Colonic mucosa (tissue), 4 donors: ENCODE data around the gene GPR83. TPM values are rescaled to one million over a fixed set of nuclear protein-coding genes. Genes with fewer than 3 reads are reported as not detected.
"Not testable (repeated sequence)": the region's sequence is repeated elsewhere in the genome, so short reads cannot be mapped to it uniquely, and the experiment has no call there.

Experiments used
- DNase-seq: peaks from one replicate; pipeline ENCODE4 v3.0.0-alpha.2; 2020
- H3K27ac ChIP-seq: fragments of 200-600 bp; one replicate; pipeline ENCODE4 v1.8.0; 2021
- H3K27me3 ChIP-seq: fragments of 200-600 bp; one replicate; pipeline ENCODE4 v1.8.0; 2021
- H3K36me3 ChIP-seq: fragments of 200-600 bp; one replicate; pipeline ENCODE4 v1.8.0; 2021
- H3K4me1 ChIP-seq: fragments of 200-600 bp; one replicate; pipeline ENCODE4 v1.8.0; 2021; ENCODE audit warnings: mild to moderate bottlenecking
- H3K4me3 ChIP-seq: fragments of 200-600 bp; one replicate; pipeline ENCODE4 v1.8.0; 2021
- H3K9ac ChIP-seq, 2 donors: one replicate each; pipeline ENCODE4 v1.7.0; 2013; ENCODE audit warnings: control low read depth in 2 of 2, low read depth in 2 of 2, low read length in 2 of 2
- H3K9me3 ChIP-seq: fragments of 200-600 bp; one replicate; pipeline ENCODE4 v1.8.0; 2021
- intact Hi-C: fragments of 100-400 bp; cut with DNase I; formaldehyde crosslinking; loops from one replicate; pipeline ENCODE4 v1.14.1; 2022
- total RNA-seq, 2 donors: library from RNA; stranded (reverse); fragmentation: NEBNext Ultra II Directional in 1 of 2; extraction: Animal tissue kit (Norgen Biotek cat#: 25700) in 1 of 2; gene quantifications; one replicate each; pipeline ENCODE4 v1.2.1, GENCODE V29; 2021
- TF ChIP-seq, protein P1 (sequence below): fragments of 200-600 bp; IDR thresholded peaks from one replicate; pipeline ENCODE4 v1.8.0; 2022; ENCODE audit warnings: antibody characterized with exemption, mild to moderate bottlenecking
- donor health status: healthy.
- donor health status: DM: no; HTN: no; CAD: no.
- donor health status: DM: no; HTN: no; CAD: no.

GPR83 gene
- total RNA-seq, 2 donors from 2014 or later, result 0.13 TPM; not detected in 1

DNA sequence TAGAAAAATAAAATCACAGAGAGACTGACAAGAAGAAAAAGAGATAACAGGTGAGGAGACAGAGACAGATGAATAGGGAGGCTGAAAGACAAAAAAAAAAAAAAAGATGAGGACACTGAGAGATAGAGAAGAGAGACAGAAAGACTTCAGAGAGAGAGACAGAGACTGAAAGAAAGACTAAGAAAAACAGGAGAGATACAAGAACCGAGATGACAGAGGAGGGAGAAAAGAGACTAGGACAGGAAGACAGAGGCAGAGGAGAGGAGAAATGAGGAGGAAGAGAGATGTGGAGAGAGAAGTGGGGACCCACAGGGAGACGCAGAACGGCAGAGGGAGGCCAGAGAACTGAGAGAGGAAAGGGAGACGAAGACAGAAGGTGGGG lies 771 bp downstream of the GPR83 start:
- intact Hi-C loops, result no loop called here
- no peak for DNase-seq
- H3K9me3 ChIP-seq, result no peaks in the 10 kb centered on the region
- H3K27ac ChIP-seq, result no peak overlapping the region
- peaks cover 25% of the 10 kb centered on the region for H3K27me3 ChIP-seq
- no peak overlapping the region for H3K9ac ChIP-seq
- H3K4me1 ChIP-seq, result no peaks in the 10 kb centered on the region
- TF ChIP-seq, protein P1, sequence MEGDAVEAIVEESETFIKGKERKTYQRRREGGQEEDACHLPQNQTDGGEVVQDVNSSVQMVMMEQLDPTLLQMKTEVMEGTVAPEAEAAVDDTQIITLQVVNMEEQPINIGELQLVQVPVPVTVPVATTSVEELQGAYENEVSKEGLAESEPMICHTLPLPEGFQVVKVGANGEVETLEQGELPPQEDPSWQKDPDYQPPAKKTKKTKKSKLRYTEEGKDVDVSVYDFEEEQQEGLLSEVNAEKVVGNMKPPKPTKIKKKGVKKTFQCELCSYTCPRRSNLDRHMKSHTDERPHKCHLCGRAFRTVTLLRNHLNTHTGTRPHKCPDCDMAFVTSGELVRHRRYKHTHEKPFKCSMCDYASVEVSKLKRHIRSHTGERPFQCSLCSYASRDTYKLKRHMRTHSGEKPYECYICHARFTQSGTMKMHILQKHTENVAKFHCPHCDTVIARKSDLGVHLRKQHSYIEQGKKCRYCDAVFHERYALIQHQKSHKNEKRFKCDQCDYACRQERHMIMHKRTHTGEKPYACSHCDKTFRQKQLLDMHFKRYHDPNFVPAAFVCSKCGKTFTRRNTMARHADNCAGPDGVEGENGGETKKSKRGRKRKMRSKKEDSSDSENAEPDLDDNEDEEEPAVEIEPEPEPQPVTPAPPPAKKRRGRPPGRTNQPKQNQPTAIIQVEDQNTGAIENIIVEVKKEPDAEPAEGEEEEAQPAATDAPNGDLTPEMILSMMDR, result no peak
- no peak overlapping the region for H3K4me3 ChIP-seq
- no peaks in the 10 kb centered on the region for H3K36me3 ChIP-seq

DNA sequence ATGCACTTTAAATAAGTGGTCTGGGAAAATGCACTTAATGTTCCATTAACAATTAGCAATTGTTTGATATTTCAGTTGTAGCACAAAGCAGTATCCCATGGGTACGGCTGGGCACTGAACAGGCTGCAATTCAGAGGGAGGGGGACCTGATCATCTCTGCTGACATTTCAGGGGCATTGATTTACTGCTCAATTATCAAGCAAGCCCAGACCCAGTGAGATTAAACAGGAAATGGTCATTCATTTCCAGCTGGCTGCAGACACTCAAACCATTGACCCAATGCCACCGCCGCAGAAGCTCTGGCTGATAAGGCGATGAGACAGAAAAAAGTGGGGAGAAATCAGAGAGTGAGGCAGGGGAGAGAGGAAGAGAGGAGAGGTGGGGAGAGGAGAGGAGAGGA lies 1.2 kb downstream of the GPR83 start:
- no peaks in the 10 kb centered on the region for H3K9me3 ChIP-seq
- H3K4me1 ChIP-seq, result no peaks in the 10 kb centered on the region
- no peaks in the 10 kb centered on the region for H3K36me3 ChIP-seq
- TF ChIP-seq, protein P1, result no peak
- peaks cover 25% of the 10 kb centered on the region for H3K27me3 ChIP-seq
- DNase-seq, result no peak
- no peak overlapping the region for H3K4me3 ChIP-seq
- H3K9ac ChIP-seq, result no peak overlapping the region
- intact Hi-C loops, result no loop called here
- H3K27ac ChIP-seq, result no peak overlapping the region

DNA sequence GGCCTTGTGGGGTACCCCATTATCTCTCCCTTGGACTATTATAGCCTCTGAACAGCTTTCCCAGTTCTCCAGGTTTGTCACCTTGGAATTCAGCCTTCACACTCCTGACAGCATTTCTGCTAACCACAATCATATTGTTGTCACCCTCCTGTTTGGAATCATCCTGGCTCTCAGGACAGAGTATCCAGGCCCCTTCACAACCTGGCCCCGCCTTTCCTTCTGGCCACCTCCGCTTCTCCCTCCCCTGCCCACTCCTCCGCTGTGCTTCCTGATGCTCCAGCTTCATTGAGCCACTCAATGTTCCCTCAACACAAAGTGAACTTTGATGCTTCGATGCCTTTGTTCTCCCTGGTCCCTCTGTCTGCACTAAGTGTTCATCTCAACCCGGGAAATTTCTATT lies 3.1 kb downstream of the GPR83 start:
- intact Hi-C loops, result no loop called here

DNA sequence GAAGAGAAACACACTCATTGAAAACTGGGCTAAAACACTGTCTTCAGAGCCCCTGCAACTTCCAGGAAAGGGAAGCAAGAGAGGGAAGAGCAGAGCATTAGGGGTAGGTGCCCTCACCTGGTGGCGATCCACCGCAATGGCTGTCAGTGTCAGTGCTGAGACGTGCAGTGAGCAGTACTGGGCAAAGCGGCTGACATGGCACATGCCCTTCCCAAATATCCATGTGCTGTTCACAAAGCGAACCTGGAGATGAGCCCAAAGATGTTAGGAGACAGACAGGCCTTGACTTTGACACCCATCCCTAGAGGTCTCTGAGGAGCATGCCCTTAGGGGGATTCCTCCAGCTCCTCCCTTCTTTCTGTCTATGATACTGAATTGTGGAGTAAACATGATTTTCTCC lies 4.9 kb downstream of the GPR83 start:
- DNase-seq, result no peak
- no peak overlapping the region for H3K27ac ChIP-seq
- no peak overlapping the region for H3K9ac ChIP-seq
- H3K27me3 ChIP-seq, result peaks cover 16% of the 10 kb centered on the region
- intact Hi-C loops, result no loop called here
- H3K36me3 ChIP-seq, result no peaks in the 10 kb centered on the region
- no peaks in the 10 kb centered on the region for H3K9me3 ChIP-seq
- TF ChIP-seq, protein P1, result no peak
- no peaks in the 10 kb centered on the region for H3K4me1 ChIP-seq
- no peak overlapping the region for H3K4me3 ChIP-seq

More for the DNA sequence above, 3.1 kb downstream of the GPR83 start:
- peaks cover 25% of the 10 kb centered on the region for H3K27me3 ChIP-seq
- H3K36me3 ChIP-seq, result no peaks in the 10 kb centered on the region
- H3K9ac ChIP-seq, result no peak overlapping the region
- no peaks in the 10 kb centered on the region for H3K9me3 ChIP-seq
- no peak overlapping the region for H3K27ac ChIP-seq
- no peak for DNase-seq
- TF ChIP-seq, protein P1, result no peak
- H3K4me3 ChIP-seq, result no peak overlapping the region
- no peaks in the 10 kb centered on the region for H3K4me1 ChIP-seq

DNA sequence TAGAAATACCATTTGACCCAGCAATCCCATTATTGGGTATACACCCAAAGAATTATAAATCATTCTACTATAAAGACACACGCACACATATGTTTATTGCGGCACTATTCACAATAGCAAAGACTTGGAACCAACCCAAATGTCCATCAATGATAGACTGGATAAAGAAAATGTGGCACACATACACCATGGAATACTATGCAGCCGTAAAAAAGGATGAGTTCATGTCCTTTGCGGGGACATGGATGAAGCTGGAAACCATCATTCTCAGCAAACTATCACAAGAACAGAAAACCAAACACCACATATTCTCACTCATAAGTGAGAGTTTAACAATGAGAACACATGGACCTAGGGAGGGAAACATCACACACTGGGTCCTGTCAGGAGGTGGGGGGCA lies 9.3 kb downstream of the GPR83 start:
- H3K27me3 ChIP-seq, H3K27ac ChIP-seq, H3K9me3 ChIP-seq, H3K9ac ChIP-seq, DNase-seq, intact Hi-C loops, H3K4me1 ChIP-seq, H3K4me3 ChIP-seq, H3K36me3 ChIP-seq: not testable (repeated sequence)

DNA sequence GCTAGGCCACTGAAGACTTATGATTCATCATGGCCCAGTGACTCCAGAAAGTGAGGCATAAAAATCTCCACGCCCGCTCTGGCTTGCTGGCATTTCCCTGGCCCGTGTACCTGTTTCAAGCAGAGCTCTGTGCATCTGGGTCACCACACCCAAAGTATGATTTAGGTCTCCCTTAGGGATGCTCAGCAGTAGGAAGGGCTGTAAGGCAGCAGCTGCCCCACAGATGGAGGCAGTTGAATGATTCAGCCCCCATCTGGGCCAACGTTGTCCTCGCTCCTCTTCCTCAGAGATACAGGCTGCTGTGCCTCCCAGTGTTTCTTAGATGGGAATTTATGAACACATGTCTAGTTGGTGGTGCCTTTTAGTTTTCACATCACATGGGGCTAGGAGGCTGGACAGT lies 21.6 kb downstream of the GPR83 start:
- Histone ChIP-seq H3K36me3 (no peaks in the 10 kb centered on the region), H3K27me3 (no peaks in the 10 kb centered on the region), H3K9me3 (no peaks in the 10 kb centered on the region), H3K27ac (no peak overlapping the region), H3K4me3 (no peak overlapping the region), H3K9ac (no peak overlapping the region), H3K4me1 (no peaks in the 10 kb centered on the region)
- intact Hi-C loops, result no loop called here
- TF ChIP-seq, protein P1, result no peak
- DNase-seq, result no peak
